ENCODE measurements around the gene SNX33. TPM values are rescaled to one million over a fixed set of nuclear protein-coding genes. Genes with fewer than 3 reads are reported as not detected.

SNX33 gene
- total and polyA plus RNA-seq, 11 donors, result 7.7 to 20.9 (median 11.3) TPM

- H3K27me3 ChIP-seq, result no peaks in the 10 kb centered on the region
- peak overlapping the region in 11 of 12 donors; percentile 66 to 99 (median 93) for H3K27ac ChIP-seq
- ATAC-seq, result no peak
- TF ChIP-seq CTCF (IDR thresholded peaks at IDR 0.05), result no peak
- no peak for TF ChIP-seq POLR2A (IDR thresholded peaks at IDR 0.05)
- H3K4me3 ChIP-seq, result peak overlapping the region in 3 of 12 donors; percentile 86 to 97 (median 92)
- intact Hi-C loops (cut with DNase I), result loop anchor here in 9 of 10 donors (1.0 to 5.0 kb wide), 3 partner anchors 11 to 45 kb away; no protein-coding TSS in a partner anchor
- peaks cover 0 to 12% (median 0%) of the 10 kb centered on the region in 9 donors for H3K36me3 ChIP-seq
- no peak for DNase-seq
- peaks cover 9 to 44% (median 30%) of the 10 kb centered on the region in 12 donors for H3K4me1 ChIP-seq
- 55 to 69% (median 64%) methylated on average over 4 of the region's 4 CpGs for WGBS, 4 donors
- H3K9me3 ChIP-seq, result no peaks in the 10 kb centered on the region
Observed at GRCh38 chr15:75637245-75638009, 10.3 kb upstream of the SNX33 start.

- ATAC-seq (no peak), DNase-seq (no peak)
- Histone ChIP-seq H3K4me3 (peak overlapping the region; percentile 71 to 99 (median 86)), H3K27ac (peak overlapping the region; percentile 86 to 99 (median 94)), H3K9me3 (no peaks in the 10 kb centered on the region), H3K4me1 (peaks cover 9 to 44% (median 30%) of the 10 kb centered on the region in 12 donors), H3K36me3 (peaks cover 0 to 12% (median 0%) of the 10 kb centered on the region in 9 donors), H3K27me3 (no peaks in the 10 kb centered on the region)
- peak in 1 of 12 donors; percentile 4 for TF ChIP-seq CTCF (IDR thresholded peaks at IDR 0.05)
- no peak for TF ChIP-seq POLR2A (IDR thresholded peaks at IDR 0.05)
- intact Hi-C loops (cut with DNase I), result loop anchor here in 8 of 10 donors (5.0 kb wide), 2 partner anchors 33 to 43 kb away; no protein-coding TSS in a partner anchor
- WGBS, 4 donors, result 1 to 3% (median 2%) methylated on average over 16 of the region's 16 CpGs
Observed at GRCh38 chr15:75639191-75639708, 8.5 kb upstream of the SNX33 start.

- H3K4me1 ChIP-seq, result peaks cover 9 to 44% (median 30%) of the 10 kb centered on the region in 12 donors
- H3K27me3 ChIP-seq, result no peaks in the 10 kb centered on the region
- ATAC-seq, result peak; percentile 98 to 99 (median 98)
- DNase-seq, result peak; percentile 95 to 97 (median 95)
- peak within 1 kb of the TSS; percentile 86 to 99 (median 94) for H3K27ac ChIP-seq
- peak within 1 kb of the TSS; percentile 71 to 99 (median 86) for H3K4me3 ChIP-seq
- intact Hi-C loops (cut with DNase I), result loop anchor here in 8 of 10 donors (5.0 to 10.0 kb wide), 5 partner anchors 32 to 275 kb away; partner anchors contain the start of genes SIN3A (in 3 of the 8) and MAN2C1 (in 1 of the 8)
- peak in 1 of 12 donors; percentile 23 for TF ChIP-seq CTCF (IDR thresholded peaks at IDR 0.05)
- peak; percentile 82 to 97 for TF ChIP-seq POLR2A (IDR thresholded peaks at IDR 0.05)
- WGBS, 4 donors, result 0 to 1% (median 0%) methylated on average over 55 to 83 of the region's 83 CpGs
- peaks cover 0 to 12% (median 0%) of the 10 kb centered on the region in 9 donors for H3K36me3 ChIP-seq
- no peaks in the 10 kb centered on the region for H3K9me3 ChIP-seq
Observed at GRCh38 chr15:75639709-75640482, 7.8 kb upstream of the SNX33 start, which contains the start of gene IMP3. IMP3 (minus strand) TSS chr15:75640224; CDS start chr15:75640168, 56 bp downstream.

All from heart left ventricle (tissue), 16 donors.